ENCODE data around the gene SNCA. TPM values are rescaled to one million over a fixed set of nuclear protein-coding genes. Genes with fewer than 3 reads are reported as not detected.

SNCA gene
- total RNA-seq, 2 donors from 2014 or later, result 0.46 TPM; not detected in 1

DNA sequence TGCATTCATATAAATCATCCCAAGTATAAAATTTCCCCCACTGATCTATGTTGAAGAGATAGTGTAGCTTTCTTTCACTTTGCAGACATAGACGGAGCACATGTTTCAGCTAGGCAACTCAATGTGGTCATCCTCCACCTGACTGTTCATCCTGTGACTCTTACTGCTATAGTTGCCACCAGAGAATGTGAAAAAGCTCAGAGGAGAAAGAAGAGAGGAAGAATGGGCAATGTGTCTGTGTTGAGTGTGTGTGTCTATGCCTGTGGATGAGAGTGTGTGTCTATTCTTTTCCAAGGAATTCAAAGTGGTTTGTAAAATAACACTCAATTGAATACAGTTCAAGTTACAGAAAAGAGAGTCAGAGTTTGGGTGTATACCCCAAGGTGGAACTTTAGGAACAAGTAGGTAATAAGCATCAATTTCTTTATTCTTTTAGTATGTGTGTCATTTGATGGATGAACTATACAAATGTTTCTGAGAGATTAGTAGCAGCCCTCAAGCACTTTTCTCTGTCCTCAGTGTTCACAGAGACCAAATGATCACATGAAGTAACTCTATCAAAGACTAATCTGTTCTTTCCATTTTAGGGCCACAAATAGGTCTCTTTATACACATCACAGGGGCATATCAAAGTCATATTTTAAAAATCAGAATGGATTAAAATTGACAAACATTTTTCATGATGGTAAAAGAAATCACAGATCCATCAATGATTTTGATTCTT lies 2.3 kb downstream of the SNCA start:
- Mint-ChIP-seq H3K9me3 (no peaks in the 10 kb centered on the region), H3K27ac (no peak overlapping the region), H3K36me3 (peaks cover 10 to 20% of the 10 kb centered on the region in 2 donors)
- no peak for DNase-seq (ENCODE audit: low spot score in 2 of 2)
- ATAC-seq, result no peak

DNA sequence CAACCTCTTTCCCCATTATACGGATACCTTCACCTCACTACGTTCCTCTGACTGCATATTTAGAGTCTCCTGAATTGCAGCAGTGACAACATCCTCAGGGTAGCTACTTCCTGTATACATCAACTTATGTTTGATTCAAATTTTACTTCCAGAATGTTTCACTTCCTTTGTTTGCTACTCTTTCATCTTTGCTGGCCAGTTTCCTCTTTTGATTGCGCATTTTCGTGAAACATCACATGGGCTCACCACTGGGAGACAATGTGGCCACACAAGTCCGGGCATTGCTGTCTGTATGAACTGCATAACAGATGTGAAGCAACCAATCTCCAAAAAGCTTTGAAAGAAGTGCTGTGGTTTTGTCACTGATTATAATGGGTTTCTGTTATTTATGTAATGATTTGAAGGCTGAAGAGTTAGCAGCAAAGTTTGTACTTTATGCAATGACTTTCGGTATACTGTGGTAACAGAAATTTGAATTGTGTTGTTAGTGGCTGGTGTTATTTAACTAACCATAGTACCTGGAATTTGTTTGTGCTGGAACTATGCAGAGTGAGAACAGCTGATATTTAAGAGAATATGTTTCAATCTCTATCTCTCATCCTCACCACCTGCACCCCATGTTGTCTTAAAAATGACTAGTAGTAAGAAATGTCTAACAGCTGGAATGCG lies 7.4 kb downstream of the SNCA start:
- Mint-ChIP-seq H3K9me3 (no peaks in the 10 kb centered on the region), H3K27ac (no peak overlapping the region), H3K36me3 (no peaks in the 10 kb centered on the region)
- DNase-seq (ENCODE audit: low spot score in 2 of 2), result peak in 1 of 2 donors; percentile 10
- ATAC-seq, result peak; percentile 88 to 91

DNA sequence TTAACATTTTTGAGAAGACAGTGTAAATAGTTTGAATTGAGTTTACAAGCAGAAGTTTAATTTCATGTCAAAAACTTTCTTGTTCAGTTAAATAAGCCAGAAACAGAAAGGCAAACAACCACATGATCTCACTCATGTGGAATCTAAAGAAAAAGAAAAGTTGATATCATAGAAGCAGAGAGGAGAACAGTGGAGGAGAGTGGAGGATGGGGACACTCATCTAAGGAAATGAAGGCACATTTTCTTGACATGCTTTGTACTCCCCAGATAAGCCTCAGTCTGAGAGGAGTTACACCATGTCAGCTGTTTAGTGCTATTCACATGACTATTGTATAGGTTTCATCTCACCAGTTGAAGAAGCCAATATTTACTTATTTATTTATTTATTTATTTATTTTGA lies 13.5 kb downstream of the SNCA start:
- DNase-seq (ENCODE audit: low spot score in 2 of 2) (no peak), ATAC-seq (no peak)
- H3K36me3 Mint-ChIP-seq, result no peaks in the 10 kb centered on the region
- H3K27ac Mint-ChIP-seq, result no peak overlapping the region
- no peaks in the 10 kb centered on the region for H3K9me3 Mint-ChIP-seq

DNA sequence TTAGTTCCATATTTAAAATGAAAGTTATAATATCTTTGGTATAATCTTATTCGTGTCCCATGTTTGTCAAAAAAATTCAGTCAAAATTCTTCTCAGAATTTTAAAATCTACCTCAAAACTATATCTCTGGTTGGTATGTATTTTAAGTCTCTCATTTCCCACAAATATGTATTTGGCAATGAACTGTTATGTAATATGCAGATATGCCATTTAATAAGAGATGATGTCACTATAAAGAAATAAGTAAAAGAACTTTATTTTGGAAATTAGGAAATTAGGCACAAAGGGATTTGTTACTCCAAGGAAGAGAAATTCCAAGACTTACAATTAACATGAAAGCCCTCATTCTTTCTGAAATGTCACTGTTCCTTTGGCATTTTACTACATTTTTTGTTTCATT lies 15.3 kb downstream of the SNCA start:
- no peak overlapping the region for H3K27ac Mint-ChIP-seq
- H3K36me3 Mint-ChIP-seq, result no peaks in the 10 kb centered on the region
- DNase-seq (ENCODE audit: low spot score in 2 of 2) (no peak), ATAC-seq (no peak)
- no peaks in the 10 kb centered on the region for H3K9me3 Mint-ChIP-seq

DNA sequence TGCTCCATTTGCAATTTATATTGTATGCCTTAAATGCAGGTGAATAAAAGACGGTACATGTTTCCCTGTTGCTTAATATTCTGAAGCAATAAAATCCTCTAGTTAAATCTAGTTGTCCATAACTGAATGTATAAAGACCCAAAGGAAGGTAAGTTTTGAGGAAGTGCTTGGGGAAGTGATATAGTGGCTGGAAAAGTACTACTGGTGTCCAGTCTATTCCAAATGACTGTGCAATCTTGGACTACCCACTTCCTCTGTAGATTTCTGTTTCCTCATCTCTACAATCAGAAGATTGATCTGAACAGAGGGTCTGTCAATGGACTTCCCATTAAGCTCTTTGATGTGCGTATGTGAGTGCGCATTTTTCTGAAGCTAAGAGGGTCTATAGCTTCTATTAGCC lies 17.0 kb downstream of the SNCA start:
- ATAC-seq (no peak), DNase-seq (ENCODE audit: low spot score in 2 of 2) (no peak)
- Mint-ChIP-seq H3K36me3 (no peaks in the 10 kb centered on the region), H3K27ac (no peak overlapping the region), H3K9me3 (no peaks in the 10 kb centered on the region)

DNA sequence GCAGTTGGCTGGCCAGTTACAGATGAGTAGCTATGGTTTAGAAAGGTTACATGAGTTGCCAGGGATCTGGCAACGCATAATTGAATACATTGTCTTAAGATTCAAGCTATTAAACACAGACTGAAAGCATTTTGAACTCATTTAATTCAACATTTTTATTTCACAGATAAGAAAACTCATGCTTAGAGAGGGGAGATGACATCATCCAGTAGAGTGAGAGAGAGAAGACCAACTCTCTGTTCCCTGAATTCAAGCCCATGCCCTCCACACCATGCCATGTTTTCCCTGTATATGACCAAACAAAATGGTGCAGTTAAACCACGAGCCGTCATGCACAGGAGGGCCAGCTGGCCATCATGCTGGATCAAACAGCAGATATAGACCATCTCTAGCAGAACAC lies 22.6 kb downstream of the SNCA start:
- no peak for ATAC-seq
- Mint-ChIP-seq H3K9me3 (no peaks in the 10 kb centered on the region), H3K36me3 (no peaks in the 10 kb centered on the region), H3K27ac (no peak overlapping the region)
- no peak for DNase-seq (ENCODE audit: low spot score in 2 of 2)

DNA sequence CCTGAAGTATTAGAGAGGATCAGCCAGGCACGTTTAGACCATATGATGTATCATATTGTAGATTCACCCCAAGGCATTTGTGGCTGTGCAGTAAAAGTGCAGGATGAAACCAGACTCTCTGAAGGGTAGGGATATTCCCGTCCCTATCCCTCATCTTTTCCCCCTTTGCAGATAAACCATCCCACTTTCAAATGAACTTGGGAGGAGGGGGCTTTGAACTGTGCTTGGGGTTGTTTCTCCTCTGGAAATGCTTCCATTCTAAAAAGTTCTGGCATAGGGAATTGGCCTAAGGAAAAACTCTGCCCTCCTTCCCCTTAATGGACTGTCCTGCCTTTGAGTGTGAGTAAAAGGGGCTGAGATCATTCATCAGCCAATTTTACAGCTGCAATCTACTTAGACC lies 23.8 kb downstream of the SNCA start:
- Mint-ChIP-seq H3K36me3 (no peaks in the 10 kb centered on the region), H3K9me3 (no peaks in the 10 kb centered on the region), H3K27ac (no peak overlapping the region)

DNA sequence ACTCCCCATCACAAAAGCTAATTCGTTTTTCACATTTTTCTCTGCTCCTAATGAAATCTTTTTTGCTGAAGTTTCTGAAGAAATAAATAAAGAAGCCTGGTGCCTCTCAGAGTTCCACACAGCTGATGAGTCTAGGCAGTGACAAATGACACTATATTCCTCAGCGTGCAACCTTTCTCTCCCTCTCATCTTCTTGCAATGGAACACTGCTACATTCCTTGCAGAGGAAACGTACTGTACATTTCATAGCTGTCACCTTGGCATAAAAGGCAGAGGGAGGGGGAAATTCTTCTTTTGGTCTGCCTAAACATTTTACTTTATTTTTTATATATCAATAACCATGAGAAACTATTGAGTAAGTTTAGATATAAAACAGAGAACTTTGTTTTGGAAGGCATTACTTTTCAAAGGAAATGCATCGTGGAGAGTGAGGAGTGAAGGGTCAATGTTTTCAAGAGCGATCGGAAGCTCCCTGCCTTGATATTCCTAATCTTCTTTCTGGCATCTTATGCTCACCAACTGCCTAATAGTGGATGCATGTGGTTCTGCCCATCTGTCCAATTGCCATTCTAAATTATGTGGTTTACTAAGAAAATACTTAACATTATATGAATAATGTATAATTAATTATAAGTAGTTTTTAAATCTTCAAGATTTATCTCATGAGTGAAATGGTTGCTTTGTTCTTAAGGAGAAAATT lies 29.4 kb downstream of the SNCA start:
- DNase-seq (ENCODE audit: low spot score in 2 of 2) (no peak), ATAC-seq (no peak)
- Mint-ChIP-seq H3K27ac (no peak overlapping the region), H3K36me3 (no peaks in the 10 kb centered on the region), H3K9me3 (no peaks in the 10 kb centered on the region)

More for the DNA sequence above, 23.8 kb downstream of the SNCA start:
- ATAC-seq (no peak), DNase-seq (ENCODE audit: low spot score in 2 of 2) (no peak)

DNA sequence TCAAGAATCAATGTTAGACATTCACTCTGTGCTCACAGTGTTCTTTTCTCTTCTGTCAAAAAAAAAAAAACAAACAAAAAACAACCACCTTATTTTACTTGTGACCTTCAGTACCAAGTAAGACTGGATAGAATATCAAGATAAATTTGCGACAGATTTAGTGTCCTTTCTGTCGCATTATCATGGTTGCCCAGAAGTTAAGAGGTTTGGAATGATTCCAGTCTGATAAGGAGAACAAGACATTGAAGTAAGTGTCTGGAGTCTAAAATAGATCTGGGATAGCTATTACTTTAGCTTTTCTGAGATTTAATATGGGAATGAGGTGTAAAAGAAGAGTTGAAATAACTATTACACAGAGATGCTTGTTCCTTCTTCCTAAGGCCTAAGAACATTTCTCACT lies 31.7 kb downstream of the SNCA start:
- no peaks in the 10 kb centered on the region for H3K36me3 Mint-ChIP-seq
- ATAC-seq, result no peak
- no peak for DNase-seq (ENCODE audit: low spot score in 2 of 2)
- no peak overlapping the region for H3K27ac Mint-ChIP-seq
- no peaks in the 10 kb centered on the region for H3K9me3 Mint-ChIP-seq

DNA sequence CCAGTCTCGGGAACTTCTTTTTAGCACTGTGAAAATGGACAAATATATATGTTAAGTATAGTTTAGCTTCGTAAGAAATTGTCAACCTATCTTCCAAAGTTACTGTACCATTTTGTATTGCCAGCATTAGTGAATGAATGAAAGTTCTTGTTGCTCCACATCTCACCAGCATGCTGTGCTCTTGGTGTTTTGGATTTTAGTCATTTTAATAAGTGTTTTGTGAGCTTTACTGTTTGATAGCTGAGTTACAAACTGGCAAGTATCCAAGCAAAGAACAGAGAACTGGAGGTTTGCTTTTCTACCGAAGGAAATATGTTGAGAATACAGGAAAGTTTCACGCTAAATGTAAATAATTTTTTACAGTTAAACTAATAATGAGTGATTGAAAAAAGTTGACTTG lies 33.0 kb downstream of the SNCA start:
- H3K9me3 Mint-ChIP-seq, result no peaks in the 10 kb centered on the region
- DNase-seq (ENCODE audit: low spot score in 2 of 2) (no peak), ATAC-seq (no peak)
- H3K36me3 Mint-ChIP-seq, result no peaks in the 10 kb centered on the region
- no peak overlapping the region for H3K27ac Mint-ChIP-seq

DNA sequence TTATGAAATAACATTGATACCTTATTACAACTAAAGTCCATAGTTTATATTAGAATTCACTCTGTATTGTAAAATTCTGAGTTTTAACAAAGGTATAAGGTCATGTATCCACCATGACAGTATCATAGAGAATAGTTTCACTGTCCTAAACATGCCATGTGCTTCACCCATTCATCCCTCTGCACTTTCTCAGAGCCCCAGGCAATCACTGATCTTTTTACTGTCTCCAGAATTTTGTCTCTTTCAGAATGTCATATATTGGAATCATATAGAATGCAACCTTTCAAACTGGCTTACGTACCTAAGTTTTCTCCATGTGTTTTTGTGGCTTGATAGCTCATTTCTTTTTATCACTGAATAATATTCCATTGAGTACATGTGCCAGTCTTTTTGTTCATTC lies 33.9 kb downstream of the SNCA start:
- no peak overlapping the region for H3K27ac Mint-ChIP-seq
- no peaks in the 10 kb centered on the region for H3K36me3 Mint-ChIP-seq
- no peaks in the 10 kb centered on the region for H3K9me3 Mint-ChIP-seq
- no peak for DNase-seq (ENCODE audit: low spot score in 2 of 2)
- no peak for ATAC-seq

DNA sequence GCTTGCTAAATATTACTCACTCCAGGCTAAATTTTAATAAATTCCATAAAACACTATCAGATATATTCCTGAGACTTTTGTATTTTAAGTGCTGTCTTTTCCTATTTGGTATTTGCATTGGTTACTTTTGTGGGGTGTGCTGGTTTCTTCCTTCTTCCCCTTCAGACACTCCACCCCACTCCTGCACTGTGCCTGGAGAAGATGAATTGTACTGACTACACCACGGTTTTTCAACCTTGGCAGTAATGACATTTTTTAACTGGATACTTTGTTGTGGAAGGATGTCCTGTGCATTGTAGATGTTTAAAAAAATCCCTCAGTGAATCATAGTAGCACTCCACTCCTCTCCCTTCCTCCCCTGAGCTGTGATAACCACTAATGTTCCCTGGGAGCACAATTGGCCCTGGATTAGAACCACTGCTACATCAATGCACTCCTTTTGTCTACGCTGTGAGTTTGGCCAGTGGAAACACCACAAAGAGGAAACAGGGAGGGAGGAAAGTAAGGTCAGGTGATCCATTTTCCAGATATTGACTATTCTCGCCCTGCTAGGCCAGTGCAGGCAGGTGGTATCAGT lies 36.3 kb downstream of the SNCA start:
- ATAC-seq, result no peak
- Mint-ChIP-seq H3K36me3 (no peaks in the 10 kb centered on the region), H3K9me3 (no peaks in the 10 kb centered on the region), H3K27ac (no peak overlapping the region)
- DNase-seq (ENCODE audit: low spot score in 2 of 2), result no peak

DNA sequence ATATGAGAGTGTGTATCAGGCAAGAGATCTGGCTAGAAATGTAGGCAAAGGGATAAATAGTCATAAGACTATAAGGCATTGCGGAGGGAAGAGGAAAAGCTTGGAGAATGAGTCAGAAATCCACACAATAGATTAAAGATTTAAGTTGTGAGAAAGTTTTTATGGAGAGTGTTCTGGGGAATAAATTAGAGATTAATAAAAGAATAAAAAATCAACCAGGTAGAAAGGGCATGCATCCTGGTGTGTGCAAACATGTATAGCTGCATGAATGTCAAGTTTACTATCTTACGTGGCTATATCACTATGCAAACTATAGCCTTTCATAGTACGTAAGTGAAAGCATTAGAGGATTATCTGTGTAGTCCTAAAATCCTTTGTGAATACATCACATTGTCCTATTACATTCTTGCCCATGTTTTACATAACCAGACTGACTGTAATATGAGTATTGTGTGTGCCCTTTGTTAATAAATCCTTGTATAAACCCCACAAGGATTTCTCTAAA lies 36.9 kb downstream of the SNCA start:
- no peak for ATAC-seq
- H3K9me3 Mint-ChIP-seq, result no peaks in the 10 kb centered on the region
- no peaks in the 10 kb centered on the region for H3K36me3 Mint-ChIP-seq
- H3K27ac Mint-ChIP-seq, result no peak overlapping the region
- DNase-seq (ENCODE audit: low spot score in 2 of 2), result no peak

DNA sequence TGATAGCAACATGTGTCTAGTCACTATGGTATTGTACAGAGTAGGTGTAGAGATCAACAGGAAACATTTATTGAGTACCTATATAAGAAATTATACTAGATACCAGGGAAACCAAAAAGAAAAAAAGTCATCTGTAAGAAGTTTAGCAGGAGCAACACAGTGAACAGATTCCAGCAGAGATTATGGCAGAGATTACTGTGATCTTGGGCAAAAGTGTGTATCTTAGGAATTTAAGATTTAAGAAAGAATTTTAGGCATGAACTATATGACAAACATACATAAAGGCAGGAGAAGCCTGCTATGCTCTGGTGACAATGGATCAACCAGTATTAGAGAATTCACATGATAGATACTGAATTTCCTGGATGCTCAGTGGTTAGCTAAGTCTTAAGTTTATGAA lies 37.9 kb downstream of the SNCA start:
- no peak for ATAC-seq
- Mint-ChIP-seq H3K27ac (no peak overlapping the region), H3K36me3 (no peaks in the 10 kb centered on the region), H3K9me3 (no peaks in the 10 kb centered on the region)
- DNase-seq (ENCODE audit: low spot score in 2 of 2), result no peak

DNA sequence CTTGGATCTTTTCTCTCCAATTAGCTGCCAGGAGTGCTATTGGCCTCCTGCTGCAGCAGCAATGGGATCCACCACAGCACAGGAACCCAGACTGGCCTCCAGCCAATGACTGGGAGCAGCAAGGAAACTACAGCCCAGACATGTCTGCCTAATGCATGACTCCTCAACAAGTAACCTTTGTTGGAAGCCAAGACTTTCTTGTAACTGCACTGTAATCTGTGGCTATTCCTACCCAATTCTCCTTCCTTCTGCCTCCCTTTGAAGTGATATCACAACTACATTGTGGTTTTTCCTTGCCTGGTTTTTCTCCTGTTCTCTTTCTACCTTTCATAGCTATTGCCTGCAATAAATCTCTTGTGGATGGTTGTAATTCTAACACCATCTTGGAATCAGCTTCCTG lies 39.8 kb downstream of the SNCA start:
- no peak for DNase-seq (ENCODE audit: low spot score in 2 of 2)
- Mint-ChIP-seq H3K9me3 (no peaks in the 10 kb centered on the region), H3K36me3 (no peaks in the 10 kb centered on the region), H3K27ac (no peak overlapping the region)
- ATAC-seq, result no peak

DNA sequence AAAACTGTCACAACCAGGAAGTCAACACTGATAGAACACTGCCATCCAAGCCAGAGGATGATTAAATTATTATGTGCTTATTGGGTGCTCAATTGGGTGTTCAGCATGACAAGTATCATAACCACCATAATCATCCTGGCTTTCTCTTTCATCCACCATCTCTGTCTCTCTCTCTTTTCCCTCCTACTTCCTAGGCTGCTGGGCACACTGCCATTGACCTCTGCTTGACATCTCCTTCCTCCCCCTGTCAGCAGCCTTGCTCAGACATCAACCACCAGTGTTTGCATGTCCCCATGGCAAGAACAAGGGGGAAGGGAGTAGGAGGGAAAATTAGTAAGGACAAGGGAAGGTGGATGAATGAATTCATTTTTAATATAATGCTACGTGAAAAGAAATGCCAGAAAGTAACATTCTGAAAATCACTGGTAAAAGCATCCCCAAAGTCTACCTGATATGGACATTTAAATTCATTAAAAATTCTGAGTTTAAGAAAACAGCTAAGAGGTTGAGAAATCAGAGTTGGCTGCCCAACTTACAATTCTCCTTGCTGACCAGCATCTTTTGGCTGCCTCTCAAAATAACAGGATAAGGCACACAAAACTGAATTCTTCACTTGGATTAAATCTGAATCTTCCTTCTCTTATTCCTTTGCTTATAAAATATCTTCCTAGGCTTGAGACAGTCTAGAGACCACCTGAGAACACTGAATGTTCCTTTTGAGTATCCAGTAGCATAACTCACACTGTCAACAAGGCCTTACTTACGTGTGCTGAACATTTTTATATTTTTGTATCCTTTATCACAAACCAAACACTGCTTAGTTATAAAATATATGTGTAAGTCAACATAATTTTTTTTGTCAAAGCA lies 48.5 kb downstream of the SNCA start:
- DNase-seq (ENCODE audit: low spot score in 2 of 2) (no peak), ATAC-seq (no peak)
- no peak overlapping the region for H3K27ac Mint-ChIP-seq
- no peaks in the 10 kb centered on the region for H3K36me3 Mint-ChIP-seq
- no peaks in the 10 kb centered on the region for H3K9me3 Mint-ChIP-seq
